ENCODE measurements around the gene CTDSPL. TPM values are rescaled to one million over a fixed set of nuclear protein-coding genes. Genes with fewer than 3 reads are reported as not detected.

CTDSPL gene
- total RNA-seq, 1 donor from 2014 or later, result 11.8 TPM

- peak overlapping the region; percentile 83 for H3K4me3 Mint-ChIP-seq (ENCODE audit: low read depth)
- peaks cover 32% of the 10 kb centered on the region for H3K36me3 Mint-ChIP-seq (ENCODE audit: low read depth)
- H3K9me3 Mint-ChIP-seq, result no peaks in the 10 kb centered on the region
- intact Hi-C loops (cut with micrococcal nuclease), result loop anchor here (2.0 kb wide), 1 partner anchor 141 kb away; the partner anchor contains the start of gene ACAA1
- DNase-seq (ENCODE audit: low spot score), result no peak
- no peaks in the 10 kb centered on the region for H3K27me3 Mint-ChIP-seq (ENCODE audit: low read depth)
- peaks cover 48% of the 10 kb centered on the region for H3K4me1 Mint-ChIP-seq (ENCODE audit: low read depth)
- H3K27ac Mint-ChIP-seq, result peak overlapping the region; percentile 87
These were observed 134.3 kb downstream of the CTDSPL start for GRCh38 chr3:37995652-37996641.

DNA sequence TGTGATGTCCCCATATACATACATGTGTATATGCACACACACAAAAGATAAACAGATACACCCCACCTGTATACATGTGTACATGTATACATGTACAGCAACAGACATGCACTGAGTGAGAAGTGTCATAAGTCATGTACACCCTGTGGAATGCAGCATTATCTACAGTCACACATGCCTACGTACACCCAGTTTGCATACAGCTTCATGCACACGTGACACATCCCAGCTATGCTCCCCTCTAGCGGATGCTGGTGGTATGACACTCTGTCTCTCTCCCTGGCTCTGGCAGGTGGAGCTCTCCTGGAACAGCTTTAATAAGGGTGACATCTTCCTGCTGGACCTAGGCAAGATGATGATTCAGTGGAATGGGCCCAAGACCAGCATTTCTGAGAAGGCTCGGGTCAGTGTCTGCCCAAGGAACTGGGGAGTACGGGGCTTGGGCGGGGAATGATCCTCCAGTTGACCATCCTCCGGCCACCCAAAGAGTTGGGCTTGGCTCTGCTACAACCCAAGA lies 135.2 kb downstream of the CTDSPL start:
- Mint-ChIP-seq H3K4me3 (ENCODE audit: low read depth) (peak overlapping the region; percentile 38), H3K27ac (peak overlapping the region; percentile 69), H3K27me3 (ENCODE audit: low read depth) (no peaks in the 10 kb centered on the region), H3K9me3 (no peaks in the 10 kb centered on the region), H3K36me3 (ENCODE audit: low read depth) (peaks cover 32% of the 10 kb centered on the region), H3K4me1 (ENCODE audit: low read depth) (peaks cover 48% of the 10 kb centered on the region)
- intact Hi-C loops (cut with micrococcal nuclease), result no loop called here
- DNase-seq (ENCODE audit: low spot score), result peak; percentile 76

DNA sequence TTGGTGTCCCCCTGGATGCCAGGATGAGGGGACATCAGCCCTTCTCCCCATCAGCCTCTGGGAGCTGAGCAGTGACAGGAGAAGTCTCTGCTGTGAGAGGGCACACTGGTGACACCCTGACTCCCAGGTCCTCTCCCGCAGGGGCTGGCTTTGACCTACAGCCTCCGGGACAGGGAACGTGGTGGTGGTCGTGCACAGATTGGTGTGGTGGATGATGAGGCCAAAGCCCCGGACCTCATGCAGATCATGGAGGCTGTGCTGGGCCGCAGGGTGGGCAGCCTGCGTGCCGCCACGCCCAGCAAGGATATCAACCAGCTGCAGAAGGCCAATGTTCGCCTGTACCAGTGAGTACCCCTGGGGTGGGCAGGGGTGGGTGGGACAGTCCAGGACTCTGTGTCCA lies 135.7 kb downstream of the CTDSPL start:
- no peak for DNase-seq (ENCODE audit: low spot score)
- peaks cover 33% of the 10 kb centered on the region for H3K36me3 Mint-ChIP-seq (ENCODE audit: low read depth)
- no peaks in the 10 kb centered on the region for H3K27me3 Mint-ChIP-seq (ENCODE audit: low read depth)
- peaks cover 48% of the 10 kb centered on the region for H3K4me1 Mint-ChIP-seq (ENCODE audit: low read depth)
- H3K9me3 Mint-ChIP-seq, result no peaks in the 10 kb centered on the region
- H3K4me3 Mint-ChIP-seq (ENCODE audit: low read depth), result no peak overlapping the region
- no peak overlapping the region for H3K27ac Mint-ChIP-seq
- intact Hi-C loops (cut with micrococcal nuclease), result no loop called here

- peak overlapping the region; percentile 83 for H3K27ac Mint-ChIP-seq
- no peak for DNase-seq (ENCODE audit: low spot score)
- no peaks in the 10 kb centered on the region for H3K9me3 Mint-ChIP-seq
- H3K27me3 Mint-ChIP-seq (ENCODE audit: low read depth), result no peaks in the 10 kb centered on the region
- H3K4me1 Mint-ChIP-seq (ENCODE audit: low read depth), result peaks cover 48% of the 10 kb centered on the region
- H3K4me3 Mint-ChIP-seq (ENCODE audit: low read depth), result no peak overlapping the region
- H3K36me3 Mint-ChIP-seq (ENCODE audit: low read depth), result peaks cover 35% of the 10 kb centered on the region
- intact Hi-C loops (cut with micrococcal nuclease), result no loop called here
These were observed 136.2 kb downstream of the CTDSPL start for GRCh38 chr3:37997791-37998370.

DNA sequence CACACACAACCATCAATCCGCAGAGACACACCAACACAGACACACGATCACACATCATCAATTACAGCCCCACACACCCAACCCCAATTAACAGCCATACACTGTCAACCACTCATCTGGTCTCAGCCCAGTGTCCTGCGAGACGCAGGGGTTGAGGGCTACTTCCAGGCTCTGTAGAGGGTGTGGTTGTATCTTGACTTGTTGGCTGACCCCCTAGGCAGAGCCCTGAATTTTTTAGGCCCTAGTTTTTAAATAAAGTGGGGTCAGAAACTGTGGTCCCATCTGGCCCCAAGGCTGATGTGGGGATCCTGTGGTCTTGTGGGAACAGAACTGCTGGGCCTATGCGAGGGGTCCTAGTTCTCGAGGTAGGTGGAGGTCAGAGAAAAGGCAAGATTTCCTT lies 138.2 kb downstream of the CTDSPL start:
- DNase-seq (ENCODE audit: low spot score), result no peak
- H3K27ac Mint-ChIP-seq, result peak overlapping the region; percentile 37
- H3K4me3 Mint-ChIP-seq (ENCODE audit: low read depth), result no peak overlapping the region
- intact Hi-C loops (cut with micrococcal nuclease), result no loop called here
- H3K4me1 Mint-ChIP-seq (ENCODE audit: low read depth), result peaks cover 44% of the 10 kb centered on the region
- H3K36me3 Mint-ChIP-seq (ENCODE audit: low read depth), result peaks cover 45% of the 10 kb centered on the region
- H3K27me3 Mint-ChIP-seq (ENCODE audit: low read depth), result no peaks in the 10 kb centered on the region
- H3K9me3 Mint-ChIP-seq, result no peaks in the 10 kb centered on the region

DNA sequence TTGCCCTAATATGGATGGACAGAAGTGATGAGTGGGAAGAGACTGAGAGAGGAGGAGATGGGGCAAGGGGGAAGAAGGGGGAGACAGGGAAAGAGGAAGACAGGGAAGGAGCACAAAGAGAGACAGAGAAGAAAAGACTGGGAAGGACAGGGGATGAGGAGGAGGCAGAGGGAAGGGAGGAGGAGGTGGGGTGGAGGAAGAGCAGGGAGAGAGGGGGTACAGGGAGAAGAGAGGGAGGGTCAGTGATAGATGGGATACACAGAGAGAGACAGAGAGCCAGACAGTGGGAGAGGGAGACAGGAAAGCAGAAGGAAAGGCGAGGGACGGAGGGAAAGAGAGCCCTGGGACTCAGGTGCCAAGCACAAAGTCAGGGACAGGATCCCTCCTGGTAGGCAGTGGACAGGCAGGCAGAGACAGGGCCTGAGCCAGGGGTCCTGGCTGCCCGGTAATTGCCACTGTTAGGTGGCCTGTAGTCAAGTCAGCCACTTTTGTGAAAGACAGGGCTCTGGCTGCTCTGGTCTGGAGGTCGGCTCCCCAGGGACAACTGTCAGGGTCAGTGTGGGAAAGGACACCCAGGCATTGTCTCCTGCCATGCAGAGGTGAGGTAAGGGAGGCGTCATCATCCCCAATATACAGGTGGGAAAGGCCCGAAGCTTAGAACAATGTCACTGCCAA lies 138.7 kb downstream of the CTDSPL start:
- no peak for DNase-seq (ENCODE audit: low spot score)
- H3K4me3 Mint-ChIP-seq (ENCODE audit: low read depth), result no peak overlapping the region
- peaks cover 39% of the 10 kb centered on the region for H3K4me1 Mint-ChIP-seq (ENCODE audit: low read depth)
- H3K9me3 Mint-ChIP-seq, result no peaks in the 10 kb centered on the region
- H3K36me3 Mint-ChIP-seq (ENCODE audit: low read depth), result peaks cover 49% of the 10 kb centered on the region
- H3K27ac Mint-ChIP-seq, result peak overlapping the region; percentile 8
- no peaks in the 10 kb centered on the region for H3K27me3 Mint-ChIP-seq (ENCODE audit: low read depth)
- intact Hi-C loops (cut with micrococcal nuclease), result no loop called here

DNA sequence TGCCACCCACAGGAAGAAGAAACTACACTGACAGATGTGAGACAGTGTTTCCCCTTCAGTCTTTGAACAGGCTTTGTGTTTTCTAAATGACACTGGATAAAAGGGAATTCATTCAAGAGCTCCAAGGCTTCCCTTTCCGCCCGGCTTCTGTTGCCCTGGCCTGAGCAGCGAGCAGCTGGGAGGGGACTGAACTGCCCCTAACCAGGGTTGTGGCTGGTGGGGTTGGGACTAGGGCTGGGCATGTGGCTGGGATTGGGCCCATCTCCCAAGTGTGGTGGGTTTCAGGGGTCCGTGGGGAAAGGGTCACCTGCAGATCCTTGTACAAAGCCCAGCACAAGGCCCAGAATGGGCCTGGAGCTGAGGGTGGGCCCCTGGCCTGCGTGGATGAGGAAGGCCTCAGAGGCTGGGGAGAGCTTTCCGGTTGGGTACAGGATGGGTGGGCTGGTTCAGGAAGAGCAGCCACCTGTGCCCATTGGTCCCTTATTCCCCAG lies 139.3 kb downstream of the CTDSPL start:
- no peak for DNase-seq (ENCODE audit: low spot score)
- no peaks in the 10 kb centered on the region for H3K27me3 Mint-ChIP-seq (ENCODE audit: low read depth)
- peaks cover 46% of the 10 kb centered on the region for H3K36me3 Mint-ChIP-seq (ENCODE audit: low read depth)
- intact Hi-C loops (cut with micrococcal nuclease), result no loop called here
- H3K27ac Mint-ChIP-seq, result no peak overlapping the region
- H3K4me1 Mint-ChIP-seq (ENCODE audit: low read depth), result peaks cover 33% of the 10 kb centered on the region
- H3K4me3 Mint-ChIP-seq (ENCODE audit: low read depth), result no peak overlapping the region
- no peaks in the 10 kb centered on the region for H3K9me3 Mint-ChIP-seq

DNA sequence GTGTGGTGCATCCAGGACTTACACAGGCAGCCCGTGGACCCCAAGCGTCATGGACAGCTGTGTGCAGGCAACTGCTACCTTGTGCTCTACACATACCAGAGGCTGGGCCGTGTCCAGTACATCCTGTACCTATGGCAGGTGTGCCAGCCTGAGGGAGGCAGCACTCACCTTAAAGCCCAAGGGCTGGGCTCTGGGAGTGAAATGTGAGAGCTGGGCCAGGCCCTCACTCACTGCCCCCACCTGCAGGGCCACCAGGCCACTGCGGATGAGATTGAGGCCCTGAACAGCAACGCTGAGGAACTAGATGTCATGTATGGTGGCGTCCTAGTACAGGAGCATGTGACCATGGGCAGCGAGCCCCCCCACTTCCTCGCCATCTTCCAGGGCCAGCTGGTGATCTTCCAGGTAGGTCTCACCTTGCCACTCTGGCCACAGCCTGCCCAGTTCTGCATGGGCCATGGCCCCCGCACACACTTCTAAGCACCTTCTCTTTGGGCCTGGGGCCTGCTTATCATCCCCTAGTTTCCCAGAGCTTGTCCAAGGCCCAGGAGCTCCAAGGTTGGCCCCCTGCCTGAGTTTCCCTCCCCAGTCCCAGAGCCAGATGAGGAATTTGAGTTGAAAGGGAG lies 139.9 kb downstream of the CTDSPL start:
- Mint-ChIP-seq H3K27ac (no peak overlapping the region), H3K4me1 (ENCODE audit: low read depth) (peaks cover 27% of the 10 kb centered on the region), H3K36me3 (ENCODE audit: low read depth) (peaks cover 41% of the 10 kb centered on the region), H3K4me3 (ENCODE audit: low read depth) (no peak overlapping the region), H3K9me3 (no peaks in the 10 kb centered on the region), H3K27me3 (ENCODE audit: low read depth) (no peaks in the 10 kb centered on the region)
- DNase-seq (ENCODE audit: low spot score), result no peak
- intact Hi-C loops (cut with micrococcal nuclease), result no loop called here

DNA sequence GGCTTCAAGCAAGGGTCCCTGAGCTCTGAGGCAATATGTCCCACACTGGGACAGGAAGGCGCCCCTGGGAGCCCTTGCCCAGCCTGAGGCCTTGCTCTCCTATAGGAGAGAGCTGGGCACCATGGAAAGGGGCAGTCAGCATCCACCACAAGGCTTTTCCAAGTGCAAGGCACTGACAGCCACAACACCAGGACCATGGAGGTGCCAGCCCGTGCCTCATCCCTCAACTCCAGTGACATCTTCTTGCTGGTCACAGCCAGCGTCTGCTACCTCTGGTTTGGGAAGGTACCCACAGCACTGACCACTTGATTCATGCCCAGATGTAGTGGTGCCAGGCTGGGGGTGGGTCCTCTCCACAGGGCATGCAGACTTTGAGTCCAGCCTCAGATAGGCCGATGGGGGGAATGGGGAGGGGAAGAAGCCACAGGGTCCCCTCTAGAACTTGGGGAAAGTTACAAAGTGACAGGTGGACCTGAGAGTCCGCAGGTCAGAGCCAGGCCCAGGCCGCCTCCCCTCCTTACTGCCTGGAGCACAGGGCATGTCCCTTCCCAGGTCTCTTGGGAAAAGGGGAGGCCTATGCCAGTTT lies 140.7 kb downstream of the CTDSPL start:
- H3K36me3 Mint-ChIP-seq (ENCODE audit: low read depth), result peaks cover 33% of the 10 kb centered on the region
- no peak for DNase-seq (ENCODE audit: low spot score)
- H3K27ac Mint-ChIP-seq, result no peak overlapping the region
- H3K9me3 Mint-ChIP-seq, result no peaks in the 10 kb centered on the region
- H3K27me3 Mint-ChIP-seq (ENCODE audit: low read depth), result no peaks in the 10 kb centered on the region
- intact Hi-C loops (cut with micrococcal nuclease), result no loop called here
- no peak overlapping the region for H3K4me3 Mint-ChIP-seq (ENCODE audit: low read depth)
- H3K4me1 Mint-ChIP-seq (ENCODE audit: low read depth), result peaks cover 23% of the 10 kb centered on the region

- H3K27ac Mint-ChIP-seq, result no peak overlapping the region
- peaks cover 33% of the 10 kb centered on the region for H3K36me3 Mint-ChIP-seq (ENCODE audit: low read depth)
- intact Hi-C loops (cut with micrococcal nuclease), result no loop called here
- no peak overlapping the region for H3K4me3 Mint-ChIP-seq (ENCODE audit: low read depth)
- H3K4me1 Mint-ChIP-seq (ENCODE audit: low read depth), result peaks cover 23% of the 10 kb centered on the region
- no peaks in the 10 kb centered on the region for H3K27me3 Mint-ChIP-seq (ENCODE audit: low read depth)
- no peak for DNase-seq (ENCODE audit: low spot score)
- H3K9me3 Mint-ChIP-seq, result no peaks in the 10 kb centered on the region
These were observed 141.3 kb downstream of the CTDSPL start for GRCh38 chr3:38002940-38003339.

DNA sequence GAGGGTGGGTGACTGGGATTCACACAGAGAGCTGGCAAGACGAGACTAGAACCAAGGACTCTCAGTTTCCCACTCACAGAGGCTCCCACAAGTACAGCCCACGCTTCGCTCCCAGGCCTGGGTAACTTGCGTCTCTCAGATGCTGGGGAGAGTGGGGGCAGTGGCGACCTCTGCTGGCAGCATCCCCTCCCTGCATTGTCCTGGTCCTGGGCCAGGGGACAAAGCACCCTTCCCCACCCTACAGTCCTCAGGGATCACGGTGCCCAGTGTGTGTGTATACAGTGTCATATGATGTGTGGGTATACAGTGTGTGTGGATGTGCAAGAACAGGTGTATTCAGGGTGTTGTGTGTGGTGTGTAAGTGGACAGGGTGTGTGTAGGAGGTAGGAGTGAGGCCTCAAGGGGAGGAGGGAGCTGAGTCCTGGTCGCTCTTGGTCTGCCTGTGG lies 141.7 kb downstream of the CTDSPL start:
- peak overlapping the region; percentile 19 for H3K27ac Mint-ChIP-seq
- peaks cover 21% of the 10 kb centered on the region for H3K4me1 Mint-ChIP-seq (ENCODE audit: low read depth)
- no peaks in the 10 kb centered on the region for H3K27me3 Mint-ChIP-seq (ENCODE audit: low read depth)
- peaks cover 33% of the 10 kb centered on the region for H3K36me3 Mint-ChIP-seq (ENCODE audit: low read depth)
- intact Hi-C loops (cut with micrococcal nuclease), result no loop called here
- DNase-seq (ENCODE audit: low spot score), result peak; percentile 49
- no peak overlapping the region for H3K4me3 Mint-ChIP-seq (ENCODE audit: low read depth)
- H3K9me3 Mint-ChIP-seq, result no peaks in the 10 kb centered on the region

Measured in activated T-helper 2 cell treated with anti-CD3 and anti-CD28 coated beads, Interferon-gamma antibody, Interleukin-2, Interleukin-4, amounts not matched to agents 10 μg/mL and 5 μg/mL and 100 μg/mL, durations not matched to agents 14 hours and 24 hours and 36 hours (primary cell).